Right hindlimb (tissue), 1 donor: ENCODE results near the gene PIK3R3.
"Not testable (repeated sequence)": the region's sequence is repeated elsewhere in the genome, so short reads cannot be mapped to it uniquely, and the experiment has no call there.

Source experiments
- DNase-seq: peaks from one replicate; pipeline ENCODE4 v3.0.0-alpha.2; 2018

Gene PIK3R3

DNA sequence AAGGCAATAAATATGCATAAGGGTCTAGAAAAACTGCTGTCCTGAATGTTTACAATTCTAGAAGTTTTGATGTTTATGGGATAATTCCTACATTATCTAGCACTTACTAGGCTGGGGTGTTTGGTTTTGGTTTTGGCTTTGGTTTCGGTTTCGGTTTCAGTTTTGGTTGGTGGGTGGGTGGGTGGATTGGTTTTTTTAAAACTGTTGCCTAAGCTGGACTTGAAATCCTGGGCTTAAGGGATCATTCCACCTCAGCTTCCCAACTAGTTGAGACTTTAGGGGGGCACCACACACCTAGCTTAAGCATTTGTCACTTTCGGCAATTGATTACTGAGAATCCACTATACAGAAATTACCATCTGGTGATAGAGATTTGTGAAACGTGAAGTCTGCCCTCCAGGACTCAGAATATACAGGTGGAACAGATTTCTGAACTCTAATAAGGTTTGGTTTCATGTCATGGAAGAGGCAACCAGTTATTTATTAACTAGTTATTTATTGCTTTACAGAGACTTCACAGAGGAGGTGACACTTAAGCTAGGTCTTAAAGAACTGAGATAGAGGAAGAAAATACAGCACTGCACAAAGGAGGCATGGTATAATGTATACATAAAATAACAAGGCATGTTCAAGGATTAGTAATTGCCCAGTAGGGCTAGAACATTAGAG is 69.6 kb downstream of the PIK3R3 start:
- DNase-seq: no peak

DNA sequence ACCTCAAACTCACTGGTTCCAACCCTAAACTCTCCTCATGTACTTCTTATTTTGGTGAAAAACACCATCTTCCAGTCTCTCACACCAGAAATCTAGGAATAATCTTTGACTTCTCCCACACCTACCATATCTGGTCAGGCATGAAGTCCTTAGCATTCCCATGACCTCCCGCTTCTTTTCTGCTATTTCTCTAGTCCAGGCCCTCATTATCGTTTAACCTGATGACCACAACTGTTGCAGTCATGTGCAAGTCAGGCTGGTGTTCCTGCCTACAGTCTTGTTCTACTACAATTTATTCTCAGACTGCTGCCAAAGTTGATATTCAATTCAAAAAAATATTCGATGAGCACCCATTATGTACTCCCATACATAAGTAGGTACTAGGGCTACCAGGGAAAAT is 71.3 kb downstream of the PIK3R3 start:
- no peak for DNase-seq

DNA sequence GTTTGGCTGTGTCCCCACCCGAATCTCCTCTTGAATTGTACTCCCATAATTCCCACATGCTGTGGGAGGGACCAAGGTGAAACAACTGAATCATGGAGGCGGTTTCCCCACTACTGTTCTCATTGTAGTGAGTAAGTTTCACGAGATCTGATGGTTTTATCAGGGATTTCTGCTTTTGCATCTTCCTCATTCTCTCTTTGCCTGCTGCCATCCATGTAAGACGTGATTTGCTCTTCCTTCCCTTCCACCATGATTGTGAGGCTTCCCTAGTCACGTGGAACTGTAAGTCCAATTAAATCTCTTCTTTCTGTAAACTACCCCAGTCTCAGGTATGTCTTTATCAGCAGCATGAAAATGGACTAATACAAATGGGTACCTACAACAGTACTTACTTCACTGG is 73.5 kb downstream of the PIK3R3 start:
- DNase-seq: no peak

DNA sequence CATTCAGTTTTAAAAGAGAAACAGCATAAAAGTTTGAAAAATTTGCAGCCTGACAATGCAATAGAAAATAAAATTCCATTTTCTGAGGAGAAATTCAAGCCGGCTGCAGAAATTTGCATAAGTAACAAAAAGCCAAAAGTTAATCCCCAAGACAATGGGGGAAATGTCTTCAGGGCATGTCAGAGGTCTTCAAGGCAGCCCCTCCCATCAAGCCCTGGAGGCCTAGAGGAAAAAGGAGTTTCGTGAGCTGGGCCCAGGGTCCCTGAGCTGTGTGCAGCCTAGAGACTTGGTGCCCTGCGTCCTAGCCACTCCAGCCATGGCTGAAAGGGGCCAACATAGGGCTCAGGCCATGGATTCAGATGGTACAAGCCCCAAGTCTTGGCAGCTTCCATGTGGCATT is 74.6 kb downstream of the PIK3R3 start:
- no peak for DNase-seq

DNA sequence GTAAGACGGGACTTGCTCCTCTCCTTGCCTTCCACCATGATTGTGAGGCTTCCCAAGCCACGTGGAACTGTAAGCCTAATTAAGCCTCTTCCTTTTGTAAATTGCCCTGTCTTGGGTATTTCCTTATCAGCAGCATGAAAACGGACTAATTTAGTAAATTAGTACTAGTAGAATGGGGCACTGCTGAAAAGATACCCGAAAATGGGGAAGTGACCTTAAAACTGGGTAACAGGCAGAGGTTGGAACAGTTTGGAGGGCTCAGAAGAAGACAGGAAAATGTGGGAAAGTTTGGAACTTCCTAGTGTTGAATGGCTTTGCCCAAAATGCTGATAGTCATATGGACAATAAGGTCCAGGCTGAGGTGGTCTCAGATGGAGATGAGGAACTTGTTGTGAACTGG is 75.2 kb downstream of the PIK3R3 start:
- not testable (repeated sequence) for DNase-seq

DNA sequence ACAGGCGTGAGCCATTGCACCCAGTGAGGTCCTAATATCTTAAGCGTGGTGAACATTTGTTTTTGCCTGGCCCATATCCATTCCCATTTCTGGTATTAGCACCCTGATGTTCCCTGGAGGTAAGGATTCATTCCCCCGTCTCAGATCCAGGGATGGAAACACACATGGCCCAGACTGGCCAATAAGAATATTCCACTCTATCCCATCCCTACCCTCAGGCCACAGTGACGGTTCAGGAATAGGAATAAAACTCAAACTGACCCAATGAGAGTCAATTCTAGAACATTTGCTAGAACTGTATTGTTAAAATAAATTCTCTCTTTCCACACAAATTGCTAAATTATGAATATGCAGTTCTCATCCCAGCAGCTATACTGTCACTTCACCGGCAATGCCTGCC is 76.1 kb downstream of the PIK3R3 start:
- no peak for DNase-seq

DNA sequence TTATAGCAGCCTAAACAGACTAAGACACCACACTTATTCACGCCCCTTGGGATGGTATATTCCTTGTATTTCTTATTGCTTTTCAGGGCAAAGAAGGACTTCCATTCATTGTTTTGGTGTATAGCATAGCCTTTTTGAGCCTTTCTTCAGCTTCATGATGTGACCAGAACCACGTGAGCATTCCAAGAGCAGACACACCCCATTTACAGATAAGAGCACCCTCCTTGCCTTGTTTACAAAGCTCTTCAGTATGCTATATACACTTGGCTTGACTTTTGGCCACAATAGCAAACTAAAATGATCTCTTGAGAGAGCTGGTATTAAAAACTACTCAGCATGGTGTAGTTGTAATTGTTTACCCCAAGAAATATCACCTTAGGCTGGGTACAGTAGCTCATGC is 78.7 kb downstream of the PIK3R3 start:
- DNase-seq: no peak

DNA sequence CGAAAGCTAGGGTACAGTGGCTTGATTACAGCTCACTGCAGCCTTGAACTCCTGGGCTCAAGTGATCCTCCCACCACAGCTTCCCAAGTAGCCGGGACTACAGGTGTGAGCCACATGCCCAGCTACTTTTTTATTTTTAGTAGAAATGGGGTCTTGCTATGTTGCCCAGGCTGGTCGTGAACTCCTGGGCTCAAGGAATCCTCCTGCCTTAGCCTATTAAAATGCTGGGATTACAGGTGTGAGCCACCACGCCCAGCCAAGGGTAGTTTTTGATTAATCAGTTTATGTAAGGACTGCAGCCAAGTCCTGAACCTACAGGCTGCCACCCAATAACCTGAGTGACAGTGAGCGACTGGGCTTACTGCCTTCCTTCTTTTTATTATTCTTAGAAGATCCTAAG is 88.3 kb downstream of the PIK3R3 start:
- DNase-seq: no peak

DNA sequence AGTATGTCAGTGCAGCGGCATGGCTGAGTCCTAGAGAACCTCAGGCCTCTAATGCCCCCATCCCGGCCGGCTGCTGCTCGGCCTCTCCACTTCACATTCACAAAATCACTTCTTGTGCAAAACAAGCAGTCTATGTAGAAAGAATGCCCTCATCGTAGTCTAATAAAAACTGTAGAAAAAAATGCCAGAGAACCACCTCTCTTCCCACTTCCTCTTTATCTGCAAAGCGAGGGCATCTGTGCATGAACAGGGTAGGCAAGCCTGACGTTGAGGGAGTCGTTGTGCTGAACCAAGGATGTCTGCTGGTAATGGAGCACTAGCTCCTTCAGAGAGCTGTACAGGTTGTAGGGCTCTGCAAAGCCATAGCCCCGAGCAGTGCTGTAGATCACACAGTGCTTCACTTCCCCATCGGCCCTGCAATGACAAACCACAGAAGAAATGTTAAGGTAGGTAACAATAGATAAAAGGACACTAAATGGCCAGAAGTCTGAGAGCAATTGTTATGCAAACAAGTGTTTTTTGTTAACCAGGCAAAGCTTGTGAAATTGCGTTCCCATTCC is 88.9 kb downstream of the PIK3R3 start:
- no peak for DNase-seq

DNA sequence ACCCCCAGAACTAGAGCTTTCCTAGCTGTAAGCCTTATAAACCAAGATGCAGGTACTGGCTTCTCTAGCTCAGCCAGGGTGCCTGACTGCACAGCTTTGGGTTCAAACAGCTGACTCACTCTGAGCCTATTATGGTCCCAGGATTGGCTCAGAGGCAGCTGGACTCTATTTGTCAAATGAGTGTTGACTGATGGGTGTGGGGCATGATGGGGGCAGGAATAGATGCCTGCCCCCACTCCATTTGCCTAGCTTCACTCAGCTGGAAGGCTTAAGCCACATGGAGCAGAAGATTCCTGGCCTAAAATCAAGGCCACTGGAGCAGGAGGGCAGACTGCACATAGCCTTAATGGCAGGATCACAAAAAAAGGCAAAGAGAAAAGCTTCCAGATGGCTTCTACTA is 90.5 kb downstream of the PIK3R3 start:
- DNase-seq: peak; percentile 25

DNA sequence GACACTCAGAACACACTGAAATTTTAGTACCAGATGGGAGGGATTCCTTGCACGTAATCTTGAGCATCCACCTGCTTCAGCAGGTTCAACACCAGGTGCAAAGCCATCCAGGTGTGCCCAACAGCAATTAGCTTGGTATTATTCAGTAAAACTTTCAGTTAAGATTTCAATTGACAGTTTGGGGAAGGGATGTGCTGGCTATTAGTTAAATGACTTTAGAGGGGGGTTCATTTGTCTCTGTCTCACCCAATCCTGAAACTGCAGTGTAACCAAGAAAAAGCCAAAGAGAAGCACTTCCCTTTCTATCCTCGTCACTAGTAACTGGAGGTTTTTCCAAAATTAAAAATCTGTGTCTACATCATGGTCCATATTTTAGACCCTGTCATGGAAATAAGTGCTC is 90.9 kb downstream of the PIK3R3 start:
- DNase-seq: no peak

DNA sequence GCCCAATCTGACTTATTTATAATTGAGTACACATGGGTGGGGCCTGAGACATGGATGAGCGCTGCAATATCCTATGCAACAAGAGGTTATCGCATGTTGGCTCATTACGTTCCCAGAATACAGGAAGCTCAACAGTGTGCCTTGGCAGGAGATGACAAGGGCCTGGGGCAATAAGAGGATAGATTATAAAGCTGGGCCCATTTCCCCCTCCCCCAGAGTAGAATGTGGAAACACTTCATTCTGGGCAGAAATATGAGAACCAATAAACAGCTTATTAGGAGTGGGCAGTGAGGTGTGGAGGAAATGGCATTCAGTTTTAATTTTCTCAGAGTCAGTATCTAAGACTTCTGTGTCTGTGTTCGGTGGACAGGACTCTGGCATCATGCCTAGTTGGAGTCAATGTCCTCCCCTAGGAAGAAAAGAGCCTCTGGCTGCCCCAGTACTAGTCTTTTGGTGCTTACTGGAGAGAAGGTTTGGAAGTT is 92.8 kb downstream of the PIK3R3 start:
- no peak for DNase-seq

DNA sequence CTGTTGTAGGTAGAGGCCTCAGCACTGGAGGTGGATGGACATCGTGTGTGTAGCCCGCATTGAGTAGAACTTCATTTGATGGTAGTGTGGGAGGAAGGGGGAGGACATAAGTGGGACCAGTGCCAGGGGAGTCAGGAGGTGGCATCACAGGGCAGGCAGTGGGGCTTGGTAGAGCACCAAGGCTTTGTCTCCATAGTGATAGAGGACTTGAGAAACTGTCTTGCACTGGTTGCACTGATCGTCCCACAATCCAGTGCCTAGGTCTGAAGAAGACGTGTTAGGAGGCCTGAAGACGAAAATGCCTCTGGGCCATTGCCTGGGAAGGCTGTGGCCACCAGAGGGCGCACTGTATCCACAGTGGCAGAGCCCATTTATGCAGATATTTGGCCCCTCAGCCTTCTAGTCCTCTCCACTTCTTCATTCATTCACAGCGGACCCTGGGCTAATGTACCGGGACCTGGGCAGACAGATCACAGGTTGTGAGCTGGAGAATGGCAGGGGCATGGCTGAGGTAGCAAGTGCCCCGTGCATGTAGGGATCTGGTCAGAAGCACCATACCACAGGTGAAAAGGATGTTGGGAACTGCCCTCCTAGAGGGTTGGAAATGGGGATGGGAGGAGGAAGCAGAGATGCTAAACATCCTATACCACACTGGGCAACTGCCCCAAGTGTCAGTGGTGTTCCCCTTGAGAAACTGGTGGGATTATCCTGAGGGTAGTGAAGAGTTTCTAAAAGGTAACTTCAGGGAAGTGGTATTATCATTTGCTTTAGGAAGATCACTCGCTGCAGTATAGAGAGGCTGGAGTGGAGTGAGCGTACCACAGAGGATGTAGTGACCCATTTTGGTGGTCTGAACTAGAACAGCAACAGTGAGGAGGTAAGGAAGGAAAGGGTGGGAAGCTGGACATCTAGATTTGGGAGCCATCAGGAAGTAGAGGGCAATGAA is 95.3 kb downstream of the PIK3R3 start:
- DNase-seq: peak; percentile 89

DNA sequence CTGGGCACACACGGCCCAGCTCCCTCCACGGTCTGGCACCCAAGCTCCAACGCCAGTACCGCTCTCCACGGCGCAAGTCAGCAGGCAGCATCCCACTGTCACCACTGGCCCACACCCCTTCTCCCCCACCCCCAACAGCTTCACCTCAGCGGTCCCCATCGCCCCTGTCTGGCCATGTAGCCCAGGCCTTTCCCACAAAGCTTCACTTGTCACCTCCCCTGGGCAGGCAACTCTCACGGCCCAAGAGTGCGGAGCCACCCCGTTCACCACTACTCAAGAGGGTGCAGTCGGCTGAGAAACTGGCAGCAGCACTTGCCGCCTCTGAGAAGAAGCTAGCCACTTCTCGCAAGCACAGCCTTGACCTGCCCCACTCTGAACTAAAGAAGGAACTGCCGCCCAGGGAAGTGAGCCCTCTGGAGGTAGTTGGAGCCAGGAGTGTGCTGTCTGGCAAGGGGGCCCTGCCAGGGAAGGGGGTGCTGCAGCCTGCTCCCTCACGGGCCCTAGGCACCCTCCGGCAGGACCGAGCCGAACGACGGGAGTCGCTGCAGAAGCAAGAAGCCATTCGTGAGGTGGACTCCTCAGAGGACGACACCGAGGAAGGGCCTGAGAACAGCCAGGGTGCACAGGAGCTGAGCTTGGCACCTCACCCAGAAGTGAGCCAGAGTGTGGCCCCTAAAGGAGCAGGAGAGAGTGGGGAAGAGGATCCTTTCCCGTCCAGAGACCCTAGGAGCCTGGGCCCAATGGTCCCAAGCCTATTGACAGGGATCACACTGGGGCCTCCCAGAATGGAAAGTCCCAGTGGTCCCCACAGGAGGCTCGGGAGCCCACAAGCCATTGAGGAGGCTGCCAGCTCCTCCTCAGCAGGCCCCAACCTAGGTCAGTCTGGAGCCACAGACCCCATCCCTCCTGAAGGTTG is 97.6 kb downstream of the PIK3R3 start:
- peak; percentile 24 for DNase-seq

DNA sequence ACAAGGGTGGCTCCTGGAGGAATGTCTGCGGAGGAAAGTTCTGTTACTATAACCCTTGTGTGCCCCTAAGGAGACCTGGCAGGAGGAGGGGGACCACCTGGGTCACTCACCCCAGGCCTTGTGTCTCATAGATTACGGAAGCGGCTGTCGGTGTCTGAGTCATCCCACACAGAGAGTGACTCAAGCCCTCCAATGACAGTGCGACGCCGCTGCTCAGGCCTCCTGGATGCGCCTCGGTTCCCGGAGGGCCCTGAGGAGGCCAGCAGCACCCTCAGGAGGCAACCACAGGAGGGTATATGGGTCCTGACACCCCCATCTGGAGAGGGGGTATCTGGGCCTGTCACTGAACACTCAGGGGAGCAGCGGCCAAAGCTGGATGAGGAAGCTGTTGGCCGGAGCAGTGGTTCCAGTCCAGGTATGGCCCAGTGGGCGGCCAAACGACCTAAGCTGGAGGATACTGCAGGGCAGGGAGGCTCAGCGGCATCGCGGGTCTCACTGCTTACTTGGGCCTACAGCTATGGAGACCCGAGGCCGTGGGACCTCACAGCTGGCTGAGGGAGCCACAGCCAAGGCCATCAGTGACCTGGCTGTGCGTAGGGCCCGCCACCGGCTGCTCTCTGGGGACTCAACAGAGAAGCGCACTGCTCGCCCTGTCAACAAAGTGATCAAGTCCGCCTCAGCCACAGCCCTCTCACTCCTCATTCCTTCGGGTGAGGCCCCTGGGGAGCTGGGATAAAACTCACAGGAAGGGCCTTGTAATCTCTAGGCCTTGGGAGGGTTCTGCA is 101.4 kb downstream of the PIK3R3 start:
- DNase-seq: no peak

DNA sequence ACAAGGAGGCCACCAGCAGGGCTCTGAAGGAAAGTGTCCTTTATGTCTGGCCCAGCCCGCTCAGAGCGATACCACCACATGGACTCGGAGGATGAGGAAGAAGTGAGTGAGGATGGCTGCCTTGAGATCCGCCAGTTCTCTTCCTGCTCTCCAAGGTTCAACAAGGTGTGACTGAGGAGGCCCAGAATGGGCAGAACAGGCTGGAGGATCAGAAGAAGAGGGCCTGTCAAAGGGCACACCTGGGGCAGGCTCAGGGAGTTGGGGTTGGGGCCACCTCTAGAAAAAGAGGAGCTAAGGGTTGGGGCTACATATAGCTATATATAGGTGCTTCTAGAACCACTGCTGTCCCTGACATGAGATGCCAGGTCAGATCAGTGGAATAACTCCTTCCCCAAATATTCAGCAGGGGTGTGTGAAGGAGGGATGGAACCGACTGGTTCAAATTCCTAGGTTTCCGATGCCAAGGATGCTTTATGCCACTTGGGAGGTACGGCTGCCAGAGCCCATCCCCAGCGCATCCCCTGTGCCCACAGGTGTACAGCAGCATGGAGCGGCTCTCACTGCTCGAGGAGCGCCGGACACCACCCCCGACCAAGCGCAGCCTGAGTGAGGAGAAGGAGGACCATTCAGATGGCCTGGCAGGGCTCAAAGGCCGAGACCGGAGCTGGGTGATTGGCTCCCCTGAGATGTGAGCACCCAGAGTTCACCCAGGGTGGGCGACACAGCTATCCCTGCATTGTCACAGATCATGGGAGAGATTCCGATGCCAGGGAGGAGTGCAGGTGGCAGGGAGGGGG is 102.2 kb downstream of the PIK3R3 start:
- DNase-seq: no peak

DNA sequence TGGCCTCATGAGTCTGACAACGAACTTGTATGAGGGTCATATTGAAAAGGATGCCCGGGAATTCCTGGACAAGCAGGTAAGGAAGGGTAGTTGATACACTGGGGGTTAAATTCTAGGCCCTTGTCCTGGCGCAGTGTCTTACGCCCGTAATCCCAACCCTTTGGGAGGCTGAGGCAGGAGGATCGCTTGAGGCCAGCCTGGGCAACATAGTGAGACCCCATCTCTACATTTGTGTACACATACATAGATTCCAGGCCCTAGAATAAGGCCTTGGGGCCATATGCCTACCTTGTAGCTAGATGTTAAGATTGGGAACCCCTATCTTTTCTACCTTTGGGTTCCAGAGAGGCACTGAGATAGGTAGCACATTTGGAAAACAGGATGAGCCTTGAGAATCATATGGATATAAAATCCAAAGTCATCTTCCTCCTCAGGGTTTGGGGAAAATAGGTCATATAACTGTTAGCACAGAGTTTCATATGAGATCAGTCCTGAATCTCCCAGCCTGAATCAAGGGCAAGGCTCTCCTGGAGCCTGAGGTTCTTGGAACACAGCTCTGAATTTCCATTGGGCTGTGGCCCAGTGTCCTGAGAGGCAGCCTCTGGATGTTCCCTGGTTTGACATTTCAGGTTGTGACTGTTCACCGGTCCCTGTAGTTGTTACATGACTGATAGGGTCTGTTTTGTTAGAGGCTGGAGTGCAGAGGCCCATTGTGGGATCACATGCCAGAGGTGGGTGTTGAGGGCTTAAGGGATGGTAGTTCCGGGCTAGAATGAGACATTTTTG is 104.4 kb downstream of the PIK3R3 start:
- no peak for DNase-seq

DNA sequence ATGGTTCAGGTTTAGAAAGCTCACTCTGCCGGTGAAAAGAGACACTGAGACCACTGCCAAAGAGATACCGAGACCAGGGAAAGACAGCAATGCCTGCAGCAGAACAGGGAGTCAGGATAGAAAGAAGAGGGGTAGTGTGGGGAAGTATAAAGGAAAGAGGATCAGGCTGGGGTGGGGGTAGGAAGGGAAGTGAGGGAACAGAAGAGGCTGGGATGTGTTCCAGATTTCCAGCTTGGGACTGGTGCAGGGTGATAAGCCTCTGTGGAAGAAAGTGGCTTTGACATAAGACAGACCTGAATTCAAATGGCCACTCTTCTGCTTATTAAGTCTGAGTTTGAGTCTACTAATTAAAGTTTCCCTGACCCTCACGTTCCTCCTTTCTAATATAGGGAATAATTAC is 105.9 kb downstream of the PIK3R3 start:
- DNase-seq: no peak

DNA sequence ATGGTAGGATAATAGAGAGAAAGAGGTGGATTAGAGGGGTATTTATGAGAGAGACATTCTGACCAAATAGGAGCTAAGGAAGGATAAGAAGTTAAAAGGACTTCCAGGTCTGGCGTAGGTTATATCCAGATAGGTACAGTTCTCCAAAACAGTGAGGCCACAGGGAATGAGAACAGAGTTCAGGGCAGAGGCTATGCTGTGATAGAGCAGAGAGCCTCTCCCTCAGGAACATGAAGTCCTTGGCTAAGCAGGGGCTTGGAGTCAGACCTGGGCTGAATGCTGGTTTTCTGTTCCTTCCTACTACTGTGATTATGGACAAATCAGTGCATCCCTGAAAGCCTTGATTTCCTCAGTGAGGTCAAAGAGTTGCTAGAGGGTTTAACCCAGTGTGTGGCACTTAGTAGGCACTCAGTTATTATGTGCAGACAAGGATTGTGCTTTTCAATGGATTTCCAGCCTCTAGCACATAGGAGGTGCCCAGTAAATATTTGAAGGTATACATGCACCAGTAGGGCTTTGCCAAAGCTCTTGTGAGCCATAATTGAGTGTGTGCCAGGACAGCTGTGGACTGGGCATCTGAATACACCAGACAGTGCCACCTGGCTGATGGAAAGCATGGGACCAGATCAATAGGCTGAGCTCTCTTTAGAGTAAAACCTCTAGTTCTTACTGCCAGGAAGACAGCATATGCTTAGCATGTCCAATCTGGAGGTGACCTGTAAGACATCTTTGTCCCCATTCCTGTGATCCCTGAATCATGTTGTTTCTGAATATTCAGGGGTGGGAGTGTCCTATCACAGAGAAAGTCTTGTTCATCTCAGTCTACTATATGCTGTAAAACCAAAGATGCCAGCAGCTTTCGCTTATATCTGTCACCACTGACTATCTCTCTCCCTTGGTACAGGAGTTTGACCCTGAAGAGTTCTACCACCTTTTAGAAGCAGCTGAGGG is 111.1 kb downstream of the PIK3R3 start:
- DNase-seq: no peak
